IPS-18c (cell line): Measurements from ENCODE around the gene VWF.
"Not testable (repeated sequence)": the region's sequence is repeated elsewhere in the genome, so short reads cannot be mapped to it uniquely, and the experiment has no call there.

ENCODE experiments used
- H3K4me3 ChIP-seq: 2 replicates; pipeline ENCODE4 v1.7.0; 2013; ENCODE audit warnings: low read depth, mild to moderate bottlenecking, low read length, moderate library complexity; ENCODE audit not compliant: insufficient read depth
- H3K9me3 ChIP-seq: one replicate; pipeline ENCODE4 v1.6.1; 2013; ENCODE audit warnings: mild to moderate bottlenecking, low read length, moderate library complexity; ENCODE audit not compliant: control insufficient read depth, insufficient read depth

VWF gene

DNA sequence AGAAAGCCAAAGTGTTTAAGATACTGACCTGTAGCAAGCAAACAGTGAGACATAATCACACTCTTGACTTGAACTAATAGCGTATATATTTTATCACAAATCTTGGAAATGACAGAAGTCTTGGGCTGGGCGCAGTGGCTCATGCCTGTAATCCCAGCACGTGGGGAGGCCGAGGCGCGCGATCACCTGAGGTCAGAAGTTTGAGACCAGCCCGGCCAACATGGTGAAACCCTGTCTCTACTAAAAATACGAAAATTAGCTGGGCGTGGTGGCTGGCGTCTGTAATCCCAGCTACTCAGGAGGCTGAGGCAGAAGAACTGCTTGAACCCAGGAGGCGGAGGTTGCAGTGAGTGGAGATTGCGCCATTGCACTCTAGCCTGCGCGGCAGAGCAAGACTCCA, 24.3 kb upstream of the VWF start:
- not testable (repeated sequence) for H3K9me3 ChIP-seq

DNA sequence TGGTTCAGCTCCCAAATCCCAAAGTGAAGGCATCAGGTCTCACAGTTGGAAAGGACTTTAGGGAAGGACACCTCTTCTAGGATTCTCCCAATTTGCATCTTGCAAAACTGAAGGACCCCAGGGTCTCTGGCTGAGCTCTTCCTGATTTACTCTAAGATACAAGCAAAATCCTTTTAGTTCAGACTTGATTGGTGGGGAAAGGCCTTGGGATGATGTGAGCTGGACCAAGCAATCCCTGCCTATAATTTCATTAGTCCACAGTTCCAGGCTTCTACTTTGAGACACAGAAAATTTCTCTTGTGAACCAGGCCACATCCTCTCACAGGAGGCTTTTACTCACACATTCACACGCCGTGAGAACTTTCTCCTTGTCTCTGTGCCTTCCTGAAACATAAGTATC, 23.6 kb upstream of the VWF start:
- no peaks in the 10 kb centered on the region for H3K9me3 ChIP-seq
- no peak overlapping the region for H3K4me3 ChIP-seq

More for the DNA sequence above, 24.3 kb upstream of the VWF start:
- not testable (repeated sequence) for H3K4me3 ChIP-seq

DNA sequence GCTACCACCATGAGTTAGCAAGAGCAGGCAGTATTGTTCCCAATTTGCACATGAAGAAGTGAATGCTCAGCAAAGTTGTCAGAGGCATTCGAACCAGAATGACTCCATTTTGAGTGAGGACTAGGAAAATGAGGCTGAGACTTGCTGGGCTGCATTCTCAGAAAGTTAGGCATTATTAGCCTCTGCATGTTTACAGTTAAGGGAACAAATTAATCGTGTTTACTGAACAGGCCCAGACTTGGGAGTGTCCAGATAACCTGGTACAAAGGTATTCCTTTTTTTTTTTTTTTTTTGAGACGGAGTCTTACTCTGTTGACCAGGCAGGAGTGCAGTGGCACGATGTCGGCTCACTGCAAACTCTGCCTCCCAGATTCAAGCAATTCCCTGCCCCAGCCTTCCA, 22.5 kb upstream of the VWF start:
- no peaks in the 10 kb centered on the region for H3K9me3 ChIP-seq

DNA sequence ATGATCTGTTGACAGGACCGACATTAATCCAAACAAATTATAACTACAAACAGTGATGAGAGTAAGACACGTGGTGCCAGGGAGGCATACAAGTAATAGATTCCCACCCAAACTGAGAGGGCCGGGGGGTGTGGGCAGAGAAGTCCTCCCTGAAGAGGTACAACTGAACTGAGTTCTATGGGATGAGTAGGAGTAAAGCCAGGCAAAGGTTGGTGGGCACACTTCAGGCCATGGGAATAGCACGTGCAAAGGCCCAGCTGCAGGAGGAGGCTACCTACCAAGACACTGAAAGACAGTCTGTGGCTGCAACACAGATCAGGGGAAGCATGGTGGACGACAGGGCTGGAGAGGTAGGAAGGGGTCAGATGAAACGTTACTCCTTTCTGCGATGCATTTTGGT, 22.0 kb upstream of the VWF start:
- H3K9me3 ChIP-seq, result no peaks in the 10 kb centered on the region
- H3K4me3 ChIP-seq, result no peak overlapping the region

More for the DNA sequence above, 22.5 kb upstream of the VWF start:
- H3K4me3 ChIP-seq, result no peak overlapping the region

DNA sequence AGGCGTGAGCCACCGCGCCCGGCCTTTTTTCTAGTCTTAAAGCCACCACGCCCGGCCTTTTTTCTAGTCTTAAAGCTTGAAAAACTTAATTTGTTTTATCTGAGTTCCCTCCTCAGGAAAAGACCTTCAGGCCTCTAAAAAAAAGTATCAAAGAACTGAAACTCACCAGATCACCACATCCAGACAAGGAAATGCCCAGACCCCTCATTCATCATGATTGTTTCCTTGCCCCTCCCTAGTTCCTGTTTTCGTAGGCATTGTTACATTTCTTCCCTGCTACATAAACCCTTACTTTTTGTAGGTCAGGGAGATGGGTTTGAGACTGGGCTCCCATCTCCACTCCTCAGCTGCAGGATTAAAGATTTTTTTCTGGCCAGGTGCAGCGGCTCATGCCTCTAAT, 21.1 kb upstream of the VWF start:
- H3K9me3 ChIP-seq, result no peaks in the 10 kb centered on the region
- no peak overlapping the region for H3K4me3 ChIP-seq

DNA sequence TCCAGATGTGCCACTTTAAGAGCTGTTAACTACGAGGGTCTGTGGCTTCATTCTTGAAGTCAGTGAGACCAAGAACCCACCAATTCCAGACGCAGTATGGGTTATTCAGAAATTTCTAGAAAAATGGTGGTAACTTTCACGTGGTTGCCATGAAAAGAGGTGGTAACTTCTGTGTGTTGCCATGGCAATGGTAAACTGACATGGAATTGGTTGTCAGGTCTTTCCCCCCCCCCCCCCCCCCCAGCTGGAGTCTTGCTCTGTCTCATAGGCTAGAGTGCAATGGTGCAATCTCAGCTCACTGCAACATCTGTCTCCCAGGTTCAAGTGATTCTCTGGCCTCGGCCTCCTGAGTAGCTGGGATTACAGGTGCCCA, 18.8 kb upstream of the VWF start:
- no peaks in the 10 kb centered on the region for H3K9me3 ChIP-seq
- no peak overlapping the region for H3K4me3 ChIP-seq

DNA sequence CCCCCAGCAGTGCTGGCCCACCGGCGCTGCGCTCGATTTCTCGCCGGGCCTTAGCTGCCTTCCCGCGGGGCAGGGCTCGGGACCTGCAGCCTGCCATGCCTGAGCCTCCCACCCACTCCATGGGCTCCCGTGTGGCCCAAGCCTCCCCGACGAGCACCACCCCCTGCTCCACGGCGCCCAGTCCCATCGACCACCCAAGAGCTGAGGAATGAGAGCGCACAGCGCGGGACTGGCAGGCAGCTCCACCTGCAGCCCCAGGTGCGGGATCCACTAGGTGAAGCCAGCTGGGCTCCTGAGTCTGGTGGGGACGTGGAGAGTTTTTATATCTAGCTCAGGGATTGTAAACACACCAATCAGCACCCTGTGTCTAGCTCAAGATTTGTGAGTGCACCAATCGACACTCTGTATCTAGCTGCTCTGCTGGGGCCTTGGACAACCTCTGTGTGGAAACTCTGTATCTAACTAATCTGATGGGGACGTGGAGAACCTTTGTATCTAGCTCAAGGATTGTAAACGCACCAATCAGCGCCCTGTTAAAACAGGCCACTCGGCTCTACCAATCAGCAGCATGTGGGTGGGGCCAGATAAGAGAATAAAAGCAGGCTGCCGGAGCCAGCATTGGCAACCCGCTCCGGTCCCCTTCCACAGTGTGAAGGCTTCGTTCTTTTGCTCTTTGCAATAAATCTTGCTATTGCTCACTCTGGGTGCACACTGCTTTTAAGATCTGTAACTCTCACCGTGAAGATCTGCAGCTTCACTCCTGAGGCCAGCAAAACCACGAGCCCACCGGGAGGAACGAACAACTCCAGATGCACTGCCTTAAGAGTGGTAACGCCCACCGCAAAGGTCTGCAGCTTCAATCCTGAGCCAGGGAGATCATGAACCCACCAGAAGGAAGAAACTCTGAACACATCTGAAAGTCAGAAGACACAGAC, 18.2 kb upstream of the VWF start:
- not testable (repeated sequence) for H3K4me3 ChIP-seq, H3K9me3 ChIP-seq

DNA sequence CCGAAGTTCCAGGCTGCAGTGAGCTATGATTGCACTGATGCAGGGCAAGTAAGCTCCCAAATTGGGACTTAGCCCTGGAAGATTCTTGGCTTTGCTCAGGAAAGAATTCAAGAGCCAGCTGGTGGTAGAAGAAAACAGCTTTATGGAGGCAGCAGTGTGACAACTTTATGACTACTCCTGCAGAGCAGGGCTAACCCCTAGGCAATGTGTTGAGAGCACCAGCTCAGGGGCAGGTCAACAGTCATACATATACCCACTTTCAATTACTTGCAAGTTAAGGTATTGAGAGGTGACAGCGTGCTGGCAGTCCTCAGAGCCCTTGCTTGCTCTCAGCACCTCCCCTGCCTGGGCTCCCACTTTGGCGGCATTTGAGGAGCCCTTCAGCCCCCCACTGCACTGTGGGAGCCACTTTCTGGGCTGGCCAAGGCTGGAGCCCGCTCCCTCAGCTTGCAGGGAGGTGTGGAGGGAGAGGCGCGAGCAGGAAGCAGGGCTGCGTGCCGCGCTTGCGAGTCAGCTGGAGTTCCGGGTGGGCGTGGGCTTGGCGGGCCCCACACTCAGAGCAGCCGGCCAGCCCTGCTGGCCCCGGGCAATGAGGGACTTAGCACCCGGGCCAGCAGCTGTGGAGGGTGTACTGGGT, 17.4 kb upstream of the VWF start:
- not testable (repeated sequence) for H3K9me3 ChIP-seq, H3K4me3 ChIP-seq

DNA sequence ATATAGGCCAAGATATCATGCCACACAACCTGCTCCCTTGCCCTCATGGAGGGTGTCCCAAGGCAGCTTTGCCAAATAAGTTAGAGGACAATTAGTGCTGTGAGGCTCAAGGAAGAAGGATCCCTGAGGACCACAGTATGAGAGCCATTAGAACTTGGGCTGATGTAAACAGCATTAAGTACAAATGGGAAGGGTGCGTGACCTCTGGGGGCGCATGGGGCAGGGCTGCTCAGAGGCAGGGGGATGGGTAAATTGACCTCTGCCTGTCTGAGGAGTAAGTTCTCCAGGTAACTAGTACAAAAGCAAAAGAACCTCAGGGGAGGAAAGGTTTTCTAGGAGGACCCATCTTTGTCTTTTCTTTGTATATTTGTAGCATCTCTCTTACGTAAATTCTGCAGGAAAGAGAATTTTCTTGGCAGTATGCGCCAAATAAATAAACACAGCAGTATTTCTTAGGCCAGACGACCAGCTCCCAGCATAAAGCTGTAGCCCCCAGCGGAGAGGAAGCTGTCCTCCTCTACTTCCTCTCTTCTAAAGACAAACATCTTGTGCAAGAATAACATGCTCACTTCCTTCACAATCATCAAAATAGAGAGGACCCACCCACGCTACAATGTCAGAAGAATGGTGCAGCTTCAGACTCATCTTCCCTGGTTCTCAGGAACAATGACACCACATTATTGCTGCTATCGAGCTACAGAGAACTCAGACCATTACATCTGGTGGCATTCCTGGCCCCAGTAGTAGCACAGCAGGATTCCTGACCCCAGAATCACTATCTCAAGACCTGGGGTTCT, 16.4 kb upstream of the VWF start:
- Histone ChIP-seq H3K4me3 (no peak overlapping the region), H3K9me3 (peaks cover 2% of the 10 kb centered on the region)

DNA sequence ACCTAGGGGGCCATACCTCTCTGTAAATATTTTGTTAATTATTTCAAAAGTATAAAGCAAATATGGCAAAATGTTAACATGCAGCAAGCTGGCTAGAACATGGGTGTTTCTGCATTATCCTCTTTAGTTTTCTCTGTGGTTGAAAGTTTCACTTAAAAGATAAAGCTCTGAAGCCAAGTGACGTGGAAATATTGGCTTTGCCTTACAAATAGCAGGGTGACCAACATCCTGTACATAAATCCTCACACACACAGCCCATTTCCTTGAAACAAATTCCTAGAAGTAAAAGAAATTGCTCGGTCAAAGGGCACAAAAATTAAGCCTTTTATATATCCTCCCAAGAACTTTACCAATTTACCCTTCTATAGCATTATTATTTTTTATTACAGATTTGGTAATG, 10.6 kb upstream of the VWF start:
- peaks cover 2% of the 10 kb centered on the region for H3K9me3 ChIP-seq
- H3K4me3 ChIP-seq, result no peak overlapping the region

DNA sequence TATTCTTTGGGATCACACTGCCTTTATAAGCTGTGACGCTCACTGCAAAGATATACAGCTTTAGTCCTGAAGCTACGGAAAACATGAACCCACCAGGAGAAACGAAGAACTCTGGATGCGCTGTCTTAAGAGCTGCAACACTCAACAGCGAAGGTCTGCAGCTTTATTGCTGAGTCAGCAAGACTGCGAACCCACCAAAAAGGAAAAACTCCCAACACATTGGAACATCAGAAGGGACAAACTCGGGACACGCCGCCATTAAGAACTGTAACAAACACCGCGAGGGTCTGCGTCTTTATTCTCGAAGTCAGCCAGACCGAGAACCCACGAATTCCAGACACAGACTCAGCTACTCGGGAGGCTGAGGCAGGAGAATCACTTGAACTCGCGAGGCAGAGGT, 9.2 kb upstream of the VWF start:
- no peak overlapping the region for H3K4me3 ChIP-seq
- peaks cover 2% of the 10 kb centered on the region for H3K9me3 ChIP-seq

DNA sequence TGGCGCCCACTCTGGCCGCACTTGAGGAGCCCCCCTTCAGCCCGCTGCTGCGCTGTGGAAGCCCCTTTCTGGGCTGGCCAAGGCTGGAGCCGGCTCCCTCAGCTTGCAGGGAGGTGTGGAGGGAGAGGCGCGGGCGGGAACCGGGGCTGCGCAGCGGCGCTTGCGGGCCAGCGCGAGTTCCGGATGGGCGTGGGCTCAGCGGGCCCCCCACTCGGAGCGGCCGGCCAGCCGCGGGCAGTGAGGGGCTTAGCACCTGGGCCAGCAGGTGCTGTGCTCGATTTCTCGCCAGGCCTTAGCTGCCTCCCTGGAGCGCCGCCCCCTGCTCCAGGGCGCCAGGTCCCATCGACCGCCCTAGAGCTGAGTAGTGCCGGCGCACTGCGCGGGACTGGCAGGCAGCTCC, 8.0 kb upstream of the VWF start:
- no peak overlapping the region for H3K4me3 ChIP-seq
- H3K9me3 ChIP-seq, result peaks cover 2% of the 10 kb centered on the region

DNA sequence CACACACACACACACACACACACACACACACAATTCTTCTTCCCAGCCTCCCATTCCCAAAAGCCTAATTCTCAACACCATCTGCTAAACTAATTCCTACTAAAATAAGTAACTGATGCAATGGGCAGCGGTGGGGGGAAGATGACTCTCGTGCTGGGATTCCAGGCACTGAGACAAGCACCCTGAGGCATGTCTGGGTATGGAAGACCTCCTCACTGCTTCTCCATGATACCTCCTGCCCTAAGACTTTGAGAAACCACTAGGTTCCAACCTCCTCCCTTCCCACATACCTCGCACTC, 789 bp upstream of the VWF start:
- Histone ChIP-seq H3K4me3 (no peak overlapping the region), H3K9me3 (no peaks in the 10 kb centered on the region)

DNA sequence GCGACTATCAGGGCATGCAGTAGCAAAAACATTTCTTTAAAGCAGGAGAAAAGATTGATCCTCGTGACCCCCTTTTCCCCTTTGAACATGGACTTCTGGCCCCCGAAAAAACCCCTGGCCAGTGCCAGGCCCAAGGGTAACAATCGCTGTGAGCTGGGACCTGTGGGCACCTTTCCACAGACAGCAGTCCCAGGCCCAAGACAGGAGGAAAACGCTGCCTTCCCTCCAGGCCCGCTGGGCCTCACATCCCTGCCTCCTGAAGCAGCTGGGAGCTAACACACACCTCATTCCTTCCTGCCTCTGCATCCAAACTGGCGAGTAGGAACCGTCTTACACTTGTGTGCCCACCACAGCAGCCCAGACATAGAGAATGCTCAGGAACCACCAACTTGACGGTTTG, 1.2 kb downstream of the VWF start:
- Histone ChIP-seq H3K4me3 (no peak overlapping the region), H3K9me3 (no peaks in the 10 kb centered on the region)

DNA sequence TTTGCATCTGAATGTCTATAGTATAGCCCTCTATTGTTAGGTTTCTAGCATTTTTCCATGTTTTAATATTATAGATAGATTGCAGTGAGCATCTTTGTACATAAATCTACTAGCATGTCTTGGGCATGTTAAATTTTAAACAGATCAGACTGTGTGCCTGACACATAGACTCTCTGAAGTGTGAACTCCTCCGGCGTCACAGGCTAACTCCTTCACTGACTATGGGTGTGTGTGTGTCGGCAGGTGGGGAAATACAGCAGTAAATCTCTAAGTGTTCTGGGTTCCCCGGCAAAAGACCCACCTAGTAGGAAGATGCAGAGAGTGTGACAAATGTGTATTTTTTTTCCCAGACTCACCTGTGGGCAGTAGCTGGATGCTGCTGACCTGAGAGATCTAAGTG, 2.3 kb downstream of the VWF start:
- H3K9me3 ChIP-seq, result no peaks in the 10 kb centered on the region
- no peak overlapping the region for H3K4me3 ChIP-seq

DNA sequence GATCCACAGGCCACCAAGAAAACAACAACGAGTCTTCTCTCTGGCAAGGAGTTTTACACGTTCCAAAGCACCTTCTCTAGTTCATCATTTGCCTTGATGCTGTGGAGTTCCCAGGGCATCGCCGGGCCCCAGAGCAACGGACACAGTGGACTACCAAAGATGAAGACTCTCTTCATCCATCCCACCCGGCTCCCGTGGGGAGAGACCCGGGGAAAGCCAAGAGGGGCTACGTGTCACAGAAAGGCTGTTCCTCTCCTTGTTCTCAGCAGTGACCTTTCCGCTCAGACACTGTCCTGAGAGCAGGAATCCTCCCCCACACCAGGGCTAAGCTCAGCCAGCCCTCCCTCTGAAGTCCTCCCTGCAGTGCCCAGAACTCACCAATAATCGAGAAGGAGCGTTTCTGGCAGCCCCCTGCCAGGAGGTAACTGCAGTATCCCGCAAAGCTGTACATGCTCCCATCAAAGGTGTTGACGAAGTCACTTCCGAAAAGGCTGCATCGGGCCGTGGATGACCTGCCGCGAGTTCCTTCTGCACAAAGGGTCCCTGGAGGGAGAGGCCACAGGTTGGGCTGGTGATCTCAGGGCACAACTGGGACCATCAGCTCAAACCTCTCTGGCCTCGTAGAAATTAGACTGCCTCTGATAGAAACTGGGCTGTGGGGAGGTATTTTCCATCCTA, 3.5 kb downstream of the VWF start:
- H3K9me3 ChIP-seq, result no peaks in the 10 kb centered on the region
- H3K4me3 ChIP-seq, result no peak overlapping the region

DNA sequence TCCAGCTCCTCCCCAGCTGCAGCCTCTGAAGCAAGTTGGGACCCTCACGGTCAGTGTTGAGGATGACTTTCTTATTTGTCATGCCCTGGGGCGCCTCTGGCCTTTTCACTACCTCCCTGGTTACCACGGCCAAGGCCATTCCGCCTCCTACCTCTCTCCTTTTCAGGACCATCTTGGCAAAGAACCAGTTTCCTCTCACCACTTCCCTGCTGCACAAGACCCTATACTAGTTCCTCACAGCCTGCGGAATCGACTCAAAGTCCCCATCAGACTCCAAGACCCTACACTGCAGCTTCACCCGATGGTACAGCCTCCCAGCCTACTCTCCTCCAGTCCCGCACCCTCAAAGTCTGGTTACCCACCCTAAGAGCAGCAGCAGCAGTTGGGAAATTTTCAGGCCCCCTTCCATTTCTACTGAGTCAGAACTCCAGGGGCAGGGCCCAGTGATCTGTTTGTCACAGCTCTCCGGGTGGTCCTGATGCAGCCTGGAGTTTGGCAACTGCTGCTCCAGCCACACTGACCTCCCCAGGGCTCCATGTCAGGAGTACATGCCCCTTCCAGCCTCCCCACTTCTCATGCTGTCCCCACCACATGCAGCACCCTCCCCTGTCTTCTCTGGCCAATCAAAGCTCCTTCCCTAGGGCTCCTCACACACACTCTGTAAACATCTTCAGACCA, 5.4 kb downstream of the VWF start:
- no peaks in the 10 kb centered on the region for H3K9me3 ChIP-seq
- no peak overlapping the region for H3K4me3 ChIP-seq
